Measurements from ENCODE around the gene FGG. TPM values are rescaled to one million over a fixed set of nuclear protein-coding genes. Genes with fewer than 3 reads are reported as not detected.

The FGG gene
- polyA plus RNA-seq, 1 donor (not counting 4 experiments of a cell fraction or from before 2014, with no cell fraction given): 0.17 TPM

- H3K79me2 ChIP-seq (ENCODE audit: control insufficient read depth, insufficient read depth, low read length): no peaks in the 10 kb centered on the region
- H2AFZ ChIP-seq (ENCODE audit: control insufficient read depth, low read length): no peak overlapping the region
- H3K27ac ChIP-seq (ENCODE audit: control insufficient read depth, insufficient read depth, low read length): no peak overlapping the region
- no peak for TF ChIP-seq EZH2 (IDR thresholded peaks at IDR 0.05; ENCODE audit: low read length)
- no peak for TF ChIP-seq CTCF (optimal IDR thresholded peaks at IDR 0.05 in 1 of 3, IDR thresholded peaks at IDR 0.05 in 1 of 3, conservative IDR thresholded peaks at IDR 0.05 in 1 of 3; ENCODE audit: extremely low read depth in 1 of 3, insufficient read depth in 2 of 3, low read length in 3 of 3)
- no peaks in the 10 kb centered on the region for H3K36me3 ChIP-seq (ENCODE audit: control insufficient read depth in 2 of 2, extremely low read depth in 1 of 2, insufficient read depth in 2 of 2, low read length in 2 of 2)
- FAIRE-seq: no peak
- H3K9me1 ChIP-seq (ENCODE audit: control insufficient read depth, extremely low read depth, insufficient read depth, low read length): no peaks in the 10 kb centered on the region
- peaks cover 3% of the 10 kb centered on the region for H3K4me1 ChIP-seq (ENCODE audit: control insufficient read depth, extremely low read depth, insufficient read depth, low read length)
- H3K27me3 ChIP-seq (ENCODE audit: control insufficient read depth, extremely low read depth, insufficient read depth, low read length): no peaks in the 10 kb centered on the region
- H3K4me3 ChIP-seq (ENCODE audit: control insufficient read depth in 2 of 3, extremely low read depth in 1 of 3, insufficient read depth in 2 of 3, low read depth in 1 of 3, low read length in 3 of 3): no peak overlapping the region
- no peaks in the 10 kb centered on the region for H3K9me3 ChIP-seq (ENCODE audit: control insufficient read depth, low read depth, low read length)
- H4K20me1 ChIP-seq (ENCODE audit: control insufficient read depth, extremely low read depth, insufficient read depth, low read length): no peaks in the 10 kb centered on the region
- DNase-seq (ENCODE audit: low read depth, low spot score): no peak
- dilution Hi-C loops (cut with MboI; ENCODE audit: extremely low pct_ligation_motif_present, low sequenced_read_pairs): no loop called here
- no peak overlapping the region for H3K4me2 ChIP-seq (ENCODE audit: control insufficient read depth, extremely low read depth, insufficient read depth, low read depth, low read length)
- H3K9ac ChIP-seq (ENCODE audit: control insufficient read depth, extremely low read depth, insufficient read depth, low read length): no peak overlapping the region
Measured at GRCh38 chr4:154579927-154580326, 32.5 kb downstream of the FGG start.

GRCh38 chr4:154578919-154579318, 33.5 kb downstream of the FGG start:
- Histone ChIP-seq H3K79me2 (ENCODE audit: control insufficient read depth, insufficient read depth, low read length) (no peaks in the 10 kb centered on the region), H2AFZ (ENCODE audit: control insufficient read depth, low read length) (no peak overlapping the region), H3K36me3 (ENCODE audit: control insufficient read depth in 2 of 2, extremely low read depth in 1 of 2, insufficient read depth in 2 of 2, low read length in 2 of 2) (no peaks in the 10 kb centered on the region), H3K4me2 (ENCODE audit: control insufficient read depth, extremely low read depth, insufficient read depth, low read depth, low read length) (no peak overlapping the region), H3K4me1 (ENCODE audit: control insufficient read depth, extremely low read depth, insufficient read depth, low read length) (peaks cover 3% of the 10 kb centered on the region), H3K9me3 (ENCODE audit: control insufficient read depth, low read depth, low read length) (no peaks in the 10 kb centered on the region), H3K9me1 (ENCODE audit: control insufficient read depth, extremely low read depth, insufficient read depth, low read length) (no peaks in the 10 kb centered on the region), H3K9ac (ENCODE audit: control insufficient read depth, extremely low read depth, insufficient read depth, low read length) (no peak overlapping the region), H3K27me3 (ENCODE audit: control insufficient read depth, extremely low read depth, insufficient read depth, low read length) (no peaks in the 10 kb centered on the region), H3K27ac (ENCODE audit: control insufficient read depth, insufficient read depth, low read length) (no peak overlapping the region), H4K20me1 (ENCODE audit: control insufficient read depth, extremely low read depth, insufficient read depth, low read length) (no peaks in the 10 kb centered on the region), H3K4me3 (ENCODE audit: control insufficient read depth in 2 of 3, extremely low read depth in 1 of 3, insufficient read depth in 2 of 3, low read depth in 1 of 3, low read length in 3 of 3) (no peak overlapping the region)
- FAIRE-seq (no peak), DNase-seq (ENCODE audit: low read depth, low spot score) (no peak)
- dilution Hi-C loops (cut with MboI; ENCODE audit: extremely low pct_ligation_motif_present, low sequenced_read_pairs): no loop called here
- no peak for TF ChIP-seq CTCF (optimal IDR thresholded peaks at IDR 0.05 in 1 of 3, IDR thresholded peaks at IDR 0.05 in 1 of 3, conservative IDR thresholded peaks at IDR 0.05 in 1 of 3; ENCODE audit: extremely low read depth in 1 of 3, insufficient read depth in 2 of 3, low read length in 3 of 3)
- TF ChIP-seq EZH2 (IDR thresholded peaks at IDR 0.05; ENCODE audit: low read length): no peak
